ENCODE data around the gene PTPN2.

The PTPN2 gene

GRCh38 chr18:12836551-12836950 is 47.5 kb downstream of the PTPN2 start:
- no peak for DNase-seq (ENCODE audit: low read depth, low spot score)
- peak overlapping the region; percentile 99 for H3K27ac ChIP-seq

DNA sequence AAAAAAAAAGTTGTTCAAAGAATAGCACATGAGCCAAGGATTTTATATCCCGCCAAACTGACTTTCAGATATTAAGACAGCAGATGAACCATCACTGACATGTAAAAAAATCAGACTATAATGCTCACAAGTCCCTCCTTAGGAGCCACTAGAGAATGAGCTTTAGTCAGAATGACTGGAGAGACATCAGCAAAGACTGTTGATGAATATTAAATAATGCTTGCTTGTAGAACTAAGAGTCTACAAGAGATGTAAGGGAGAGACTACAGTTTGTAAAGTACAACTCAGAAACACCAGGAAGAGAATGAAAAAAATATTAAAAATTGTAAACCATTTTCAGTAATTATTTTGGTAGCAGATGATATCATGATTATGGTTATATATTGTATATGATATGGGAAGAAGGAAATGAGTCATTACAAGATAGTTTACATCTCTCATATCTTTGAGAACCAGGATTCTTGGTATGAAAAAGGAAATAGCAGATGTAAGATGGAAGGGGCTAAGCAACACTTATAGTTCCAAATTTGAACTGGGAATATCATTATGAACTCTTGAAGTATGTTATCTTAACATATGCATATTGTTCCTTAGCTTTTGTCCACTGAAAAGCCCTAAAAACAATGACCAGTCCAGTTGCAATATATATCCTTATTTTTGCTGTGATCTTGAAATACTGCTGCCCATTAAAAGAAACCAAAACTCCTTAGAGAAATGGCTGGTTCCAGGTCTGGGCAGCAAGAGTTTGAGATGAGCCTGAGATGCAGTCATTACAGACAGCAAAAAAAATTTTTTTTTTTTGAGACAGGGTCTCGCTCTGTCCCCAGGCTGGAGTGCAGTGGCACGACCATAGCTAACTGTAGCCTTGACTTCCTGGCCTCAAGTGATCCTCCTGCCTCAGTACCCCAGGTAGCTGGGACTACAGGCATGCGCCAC is 55.7 kb downstream of the PTPN2 start:
- DNase-seq (ENCODE audit: low read depth, low spot score), result no peak
- H3K27ac ChIP-seq, result no peak overlapping the region

- no peak for DNase-seq (ENCODE audit: low read depth, low spot score)
- H3K27ac ChIP-seq, result no peak overlapping the region
These were observed 56.4 kb downstream of the PTPN2 start for GRCh38 chr18:12827588-12827987.

DNA sequence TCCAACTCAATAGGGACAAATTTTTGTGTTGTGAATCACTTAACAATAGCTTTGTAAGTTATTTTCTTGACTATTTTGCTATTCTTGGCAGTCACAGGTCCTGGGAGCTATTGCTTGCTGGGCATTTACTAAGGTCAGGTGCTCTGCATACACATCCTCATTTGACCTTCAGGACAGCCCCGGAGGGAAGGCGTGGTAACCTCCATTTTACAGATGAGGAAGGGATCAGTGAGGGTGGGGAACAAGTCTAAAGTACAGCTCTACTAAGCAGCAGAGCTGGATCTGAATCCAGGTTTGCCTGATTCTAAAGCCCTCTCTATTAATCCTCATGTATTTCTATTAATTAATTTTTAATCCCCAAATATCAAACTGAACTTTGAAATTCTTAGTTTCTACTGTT is 58.8 kb downstream of the PTPN2 start:
- no peak for DNase-seq (ENCODE audit: low read depth, low spot score)
- H3K27ac ChIP-seq, result no peak overlapping the region

- DNase-seq (ENCODE audit: low read depth, low spot score), result no peak
- no peak overlapping the region for H3K27ac ChIP-seq
These were observed 60.1 kb downstream of the PTPN2 start for GRCh38 chr18:12823892-12824291.

DNA sequence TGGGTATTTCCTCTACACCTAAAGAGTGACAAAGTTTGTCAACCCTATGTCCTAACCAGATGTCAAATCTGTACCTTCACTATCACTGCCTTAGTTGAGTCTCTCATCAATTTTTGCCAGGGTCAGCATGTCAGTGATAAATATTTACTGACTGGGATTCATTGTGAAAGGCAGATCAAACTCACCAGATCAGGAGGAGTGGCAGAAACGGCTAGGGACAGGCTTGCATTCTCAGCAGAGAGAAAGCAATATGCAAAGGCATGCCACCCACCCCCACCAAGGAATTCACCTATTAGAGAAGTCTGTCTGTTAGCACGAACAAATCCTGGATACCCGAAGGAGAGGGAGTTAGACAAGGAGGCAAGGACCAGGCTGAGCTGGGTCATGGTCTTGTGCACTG is 62.6 kb downstream of the PTPN2 start:
- DNase-seq (ENCODE audit: low read depth, low spot score), result no peak
- no peak overlapping the region for H3K27ac ChIP-seq

DNA sequence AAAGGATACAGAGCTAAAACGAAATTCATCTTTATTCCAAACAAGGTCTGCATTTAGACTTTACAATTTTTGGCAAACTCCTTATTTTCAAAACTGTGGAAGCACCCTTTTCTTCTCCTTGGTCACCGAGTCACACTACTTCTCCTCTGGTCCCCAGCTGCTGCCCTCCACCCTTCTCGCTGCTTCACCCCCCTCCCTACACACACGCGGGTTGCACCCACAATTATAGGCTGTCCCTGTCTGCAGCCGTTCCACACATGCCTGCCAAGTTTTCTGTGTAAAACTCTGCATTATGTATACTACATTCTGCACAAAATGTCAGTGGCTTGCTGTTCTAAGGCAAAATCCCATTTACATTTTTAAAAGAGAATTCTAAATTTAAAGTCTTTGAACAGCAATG is 63.5 kb downstream of the PTPN2 start:
- H3K27ac ChIP-seq, result no peak overlapping the region
- no peak for DNase-seq (ENCODE audit: low read depth, low spot score)

- DNase-seq (ENCODE audit: low read depth, low spot score), result no peak
- H3K27ac ChIP-seq, result no peak overlapping the region
These were observed 64.2 kb downstream of the PTPN2 start for GRCh38 chr18:12819841-12820240.

DNA sequence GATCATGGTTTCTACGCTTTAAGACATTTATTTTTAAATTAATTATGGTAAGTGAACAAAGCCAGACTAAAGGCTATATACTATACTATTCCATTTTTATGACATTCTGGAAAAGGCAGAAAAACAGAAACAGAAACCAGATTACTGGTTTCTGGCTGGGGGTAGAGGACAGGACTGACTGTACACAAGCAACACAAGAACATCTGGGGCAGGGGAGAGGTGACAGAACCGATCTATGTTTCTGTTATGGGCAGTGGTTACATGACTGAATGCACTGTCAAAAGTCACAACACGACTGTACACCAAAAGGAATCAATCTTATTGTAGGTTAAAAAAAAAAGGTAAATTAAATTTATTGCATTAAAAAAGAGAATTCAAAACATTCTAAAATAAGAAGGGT is 64.7 kb downstream of the PTPN2 start:
- no peak overlapping the region for H3K27ac ChIP-seq
- DNase-seq (ENCODE audit: low read depth, low spot score), result no peak

- H3K27ac ChIP-seq, result no peak overlapping the region
- no peak for DNase-seq (ENCODE audit: low read depth, low spot score)
These were observed 65.8 kb downstream of the PTPN2 start for GRCh38 chr18:12818243-12818642.

DNA sequence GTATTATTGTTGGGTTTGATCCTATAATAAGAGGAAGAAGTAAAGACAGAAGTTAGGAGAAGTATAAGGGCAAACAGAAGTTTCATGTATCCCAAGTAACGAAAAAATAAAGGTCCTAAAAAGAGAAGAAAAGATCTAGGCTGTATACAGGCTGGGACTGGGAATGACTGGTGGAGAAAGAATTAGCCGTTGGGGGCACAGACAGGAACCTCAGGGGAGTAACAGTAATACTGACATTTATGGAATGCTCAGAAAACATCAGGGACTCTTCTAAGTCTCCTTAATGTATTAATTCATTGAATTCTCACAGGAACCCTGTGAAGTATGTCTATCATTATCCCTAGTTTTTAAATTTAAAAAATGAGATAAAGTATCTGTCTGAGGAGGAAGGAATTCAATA is 67.6 kb downstream of the PTPN2 start:
- no peak overlapping the region for H3K27ac ChIP-seq
- no peak for DNase-seq (ENCODE audit: low read depth, low spot score)

- peak overlapping the region; percentile 61 for H3K27ac ChIP-seq
- peak; percentile 59 for DNase-seq (ENCODE audit: low read depth, low spot score)
These were observed 72.7 kb downstream of the PTPN2 start for GRCh38 chr18:12811191-12811950.

DNA sequence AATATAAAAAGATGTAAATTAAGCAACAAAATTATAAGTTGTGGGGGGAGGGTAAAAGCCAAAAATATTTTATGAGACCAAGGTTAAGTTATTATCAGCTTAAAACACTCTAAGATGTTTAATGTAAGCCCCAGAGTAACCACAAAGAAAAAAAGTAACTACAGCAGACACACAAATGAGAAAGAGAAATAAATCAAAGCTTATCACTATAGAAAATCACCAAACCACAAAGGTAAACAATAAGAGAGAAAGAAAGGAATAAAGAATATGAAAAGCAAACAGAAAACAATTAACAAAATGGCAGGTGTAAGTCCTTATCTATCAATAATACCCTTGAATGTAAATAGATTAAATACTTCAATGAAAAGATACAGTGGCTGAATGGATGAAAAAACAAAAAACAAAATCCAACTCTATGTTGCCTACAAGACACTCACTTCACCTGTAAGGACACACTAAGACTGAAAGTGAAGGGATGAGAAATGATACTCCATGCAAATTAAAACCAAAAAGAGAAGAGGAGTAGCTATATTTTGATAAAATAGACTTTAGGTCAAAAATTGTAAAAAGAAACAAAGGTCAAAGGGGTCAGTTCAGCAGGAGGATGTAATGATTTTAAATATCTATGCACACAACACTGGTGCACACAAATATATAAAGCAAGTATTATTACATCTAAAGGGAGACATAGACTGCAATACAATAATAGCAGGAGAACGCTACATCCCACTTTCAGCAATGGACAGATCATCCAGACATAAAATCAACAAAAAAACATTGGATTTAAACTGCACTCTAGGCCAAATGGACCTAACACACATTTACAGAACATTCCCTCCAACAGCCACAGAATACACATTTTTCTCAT is 80.7 kb downstream of the PTPN2 start:
- DNase-seq (ENCODE audit: low read depth, low spot score), result no peak
- no peak overlapping the region for H3K27ac ChIP-seq

DNA sequence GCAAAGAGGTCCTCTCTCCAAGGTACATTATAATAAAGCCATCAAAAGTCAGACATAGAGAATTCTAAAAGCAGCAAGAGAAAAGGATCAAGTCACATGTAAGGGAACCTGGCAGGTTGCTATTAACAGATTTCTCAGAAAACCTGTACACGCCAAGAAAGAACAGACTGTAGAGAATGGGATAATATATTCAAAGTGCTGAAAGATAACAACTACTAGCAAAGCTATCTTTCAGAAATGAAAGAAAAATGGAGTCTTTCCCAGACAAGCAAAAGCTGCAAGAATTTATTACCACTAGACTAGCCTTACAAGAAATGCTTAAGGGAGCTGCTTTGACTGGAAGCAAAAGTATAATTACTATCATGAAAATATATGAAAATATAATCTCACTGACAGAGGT is 81.5 kb downstream of the PTPN2 start:
- no peak for DNase-seq (ENCODE audit: low read depth, low spot score)
- H3K27ac ChIP-seq, result no peak overlapping the region

DNA sequence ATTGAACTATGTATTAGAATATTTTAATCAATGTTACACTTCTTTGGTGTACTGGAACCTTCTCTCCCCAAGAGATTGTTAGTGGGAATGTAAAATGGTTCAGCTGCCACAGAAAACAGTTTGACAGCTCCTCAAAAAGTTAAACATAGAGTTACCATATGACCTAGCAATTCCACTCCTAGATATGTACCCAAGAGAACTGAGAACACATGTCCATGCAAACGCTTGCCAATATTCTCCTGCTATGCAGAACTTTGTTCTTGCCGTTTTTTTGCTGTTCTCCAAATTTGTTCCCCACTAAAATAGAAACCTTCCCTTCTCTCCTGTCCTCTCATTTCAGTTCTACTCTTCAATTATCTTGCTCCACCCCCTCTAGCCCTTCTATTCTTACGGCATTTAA is 87.6 kb downstream of the PTPN2 start:
- DNase-seq (ENCODE audit: low read depth, low spot score), result no peak
- no peak overlapping the region for H3K27ac ChIP-seq

DNA sequence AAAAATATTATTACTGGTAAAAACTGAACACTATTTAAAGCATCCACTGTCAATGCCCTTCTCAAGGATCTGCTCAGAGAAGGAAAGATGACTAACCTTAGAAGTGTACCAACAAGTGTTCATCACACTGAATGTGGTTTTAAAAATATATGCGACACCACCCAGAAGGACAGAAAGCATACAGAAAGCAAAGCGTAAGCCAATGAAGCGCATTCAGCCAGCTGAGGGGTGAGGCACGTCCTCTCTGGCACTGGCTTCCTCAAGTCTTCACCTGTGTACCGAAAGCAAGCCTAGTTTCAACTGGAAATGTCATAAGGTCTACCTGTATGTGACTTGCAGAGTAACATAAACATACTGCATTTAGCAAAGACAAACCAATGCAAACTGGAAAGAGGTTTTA is 92.4 kb downstream of the PTPN2 start:
- H3K27ac ChIP-seq, result no peak overlapping the region
- DNase-seq (ENCODE audit: low read depth, low spot score), result no peak

DNA sequence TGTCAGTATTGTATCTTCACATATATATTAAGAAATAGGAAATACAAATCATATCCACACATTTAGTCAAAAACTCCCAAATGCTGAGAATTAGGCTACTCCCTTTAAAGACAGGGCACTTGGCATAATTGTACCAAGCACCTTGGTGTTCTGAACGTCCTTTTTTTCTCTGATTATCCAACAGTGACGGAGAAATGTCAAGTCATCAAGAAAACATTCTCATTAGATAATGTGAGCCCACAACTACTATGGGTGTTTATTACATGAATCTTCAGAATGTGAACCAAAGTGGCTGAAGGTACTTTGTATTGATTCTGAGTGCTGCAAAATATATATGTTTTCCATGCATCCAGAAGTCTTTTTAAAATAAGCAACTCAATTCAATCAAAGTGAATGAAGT is 97.4 kb downstream of the PTPN2 start:
- DNase-seq (ENCODE audit: low read depth, low spot score), result no peak

DNA sequence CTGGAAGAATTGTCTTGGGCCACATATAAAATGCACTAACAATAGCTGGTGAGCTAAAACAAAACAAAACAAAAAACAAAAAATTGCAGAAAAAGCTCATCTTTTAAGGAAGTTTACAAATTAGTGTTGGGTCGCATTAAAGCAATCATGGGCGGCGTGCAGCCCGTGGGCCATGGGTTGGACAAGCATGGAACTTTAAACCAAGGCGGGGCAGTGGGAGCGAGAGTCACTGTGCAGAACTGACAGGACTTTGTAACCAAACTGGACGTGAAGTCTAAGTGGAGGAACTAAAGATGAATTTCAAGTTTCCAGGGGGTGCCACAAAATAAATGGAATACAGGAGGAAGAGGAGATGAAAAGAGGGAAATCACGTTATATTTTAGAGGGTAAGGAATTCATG is 100.5 kb downstream of the PTPN2 start:
- no peak for DNase-seq (ENCODE audit: low read depth, low spot score)
- no peak overlapping the region for H3K27ac ChIP-seq

More for the DNA sequence above, 97.4 kb downstream of the PTPN2 start:
- no peak overlapping the region for H3K27ac ChIP-seq

GRCh38 chr18:12782521-12782920 is 101.5 kb downstream of the PTPN2 start:
- no peak overlapping the region for H3K27ac ChIP-seq
- no peak for DNase-seq (ENCODE audit: low read depth, low spot score)

DNA sequence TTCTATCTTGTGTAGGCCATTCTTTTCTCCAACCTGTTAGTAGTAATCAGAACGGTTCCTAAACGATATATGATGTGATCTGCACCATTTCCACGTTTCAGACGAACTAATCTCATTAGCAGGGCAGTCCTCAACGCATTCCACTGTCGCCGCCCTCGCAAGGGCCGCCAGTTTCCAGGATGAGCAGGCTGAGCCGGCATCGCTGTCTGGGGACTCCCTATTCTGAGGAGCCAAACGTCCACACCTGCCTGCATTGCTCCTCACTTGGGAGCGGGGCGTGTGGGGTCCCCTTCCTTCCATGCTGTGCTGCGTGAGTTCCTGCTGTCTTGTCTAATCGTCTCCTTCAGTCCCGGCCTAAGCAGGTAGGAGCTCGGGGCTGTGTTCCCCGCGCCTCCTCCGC is 104.6 kb downstream of the PTPN2 start:
- DNase-seq (ENCODE audit: low read depth, low spot score), result no peak
- no peak overlapping the region for H3K27ac ChIP-seq

- DNase-seq (ENCODE audit: low read depth, low spot score), result no peak
- H3K27ac ChIP-seq, result no peak overlapping the region
These were observed 105.0 kb downstream of the PTPN2 start for GRCh38 chr18:12779043-12779442.

All from epithelial cell of prostate (primary cell).